Measurements from ENCODE around the gene ZNF771. TPM values are rescaled to one million over a fixed set of nuclear protein-coding genes. Genes with fewer than 3 reads are reported as not detected.

Gene ZNF771
- total and polyA plus RNA-seq, 2 donors from 2014 or later = 7.8 to 14.8 TPM

- no peak within 1 kb of the TSS for H3K4me3 ChIP-seq (ENCODE audit: low read length in 3 of 3)
- H3K27me3 ChIP-seq (ENCODE audit: control insufficient read depth, insufficient read depth, low read length) = no peaks in the 10 kb centered on the region
- no peak within 1 kb of the TSS for H3K9ac ChIP-seq (ENCODE audit: low read length in 3 of 3)
- no peaks in the 10 kb centered on the region for H3K36me3 ChIP-seq (ENCODE audit: control insufficient read depth in 2 of 3, insufficient read depth in 3 of 3, low read length in 3 of 3)
- H3K27ac ChIP-seq (ENCODE audit: low read depth in 2 of 2, low read length in 2 of 2) = no peak within 1 kb of the TSS
- intact Hi-C loops (cut with DNase I) = no loop called here
- TF ChIP-seq CTCF (IDR thresholded peaks at IDR 0.05; ENCODE audit: borderline replicate concordance, extremely low read depth, insufficient read depth) = no peak
- H3K4me1 ChIP-seq (ENCODE audit: control insufficient read depth in 2 of 3, insufficient read depth in 2 of 3, low read depth in 1 of 3, low read length in 3 of 3) = peaks cover 0 to 8% (median 0%) of the 10 kb centered on the region in 3 donors
- FAIRE-seq (no peak), DNase-seq (no peak)
- no peaks in the 10 kb centered on the region for H3K9me3 ChIP-seq (ENCODE audit: control insufficient read depth in 2 of 3, insufficient read depth in 1 of 3, low read length in 3 of 3)
Measured at GRCh38 chr16:30382111-30382881, 25.1 kb upstream of the ZNF771 start, which contains the start of gene SEPTIN1. SEPTIN1 (minus strand) TSS chr16:30382561; CDS start chr16:30382542, 19 bp downstream.

GRCh38 chr16:30383521-30383920, 23.9 kb upstream of the ZNF771 start:
- intact Hi-C loops (cut with DNase I) = no loop called here
- no peak for TF ChIP-seq CTCF (IDR thresholded peaks at IDR 0.05; ENCODE audit: borderline replicate concordance, extremely low read depth, insufficient read depth)

GRCh38 chr16:30394592-30395154, 12.7 kb upstream of the ZNF771 start:
- Histone ChIP-seq H3K9me3 (ENCODE audit: control insufficient read depth in 2 of 3, insufficient read depth in 1 of 3, low read length in 3 of 3) (no peaks in the 10 kb centered on the region), H3K27ac (ENCODE audit: low read depth in 2 of 2, low read length in 2 of 2) (peak overlapping the region; percentile 25 to 28), H3K36me3 (ENCODE audit: control insufficient read depth in 2 of 3, insufficient read depth in 3 of 3, low read length in 3 of 3) (peaks cover 0 to 3% (median 0%) of the 10 kb centered on the region in 3 donors), H3K4me1 (ENCODE audit: control insufficient read depth in 2 of 3, insufficient read depth in 2 of 3, low read depth in 1 of 3, low read length in 3 of 3) (peaks cover 0 to 9% (median 6%) of the 10 kb centered on the region in 3 donors), H3K9ac (ENCODE audit: low read length in 3 of 3) (peak overlapping the region in 2 of 3 donors; percentile 40 to 73), H3K4me3 (ENCODE audit: low read length in 3 of 3) (peak overlapping the region; percentile 50 to 76 (median 52)), H3K27me3 (ENCODE audit: control insufficient read depth, insufficient read depth, low read length) (no peaks in the 10 kb centered on the region)
- no peak for TF ChIP-seq CTCF (IDR thresholded peaks at IDR 0.05; ENCODE audit: borderline replicate concordance, extremely low read depth, insufficient read depth)
- FAIRE-seq = no peak
- intact Hi-C loops (cut with DNase I) = no loop called here
- DNase-seq = peak in 1 of 5 donors; percentile 63

More at GRCh38 chr16:30383521-30383920, 23.9 kb upstream of the ZNF771 start:
- H3K36me3 ChIP-seq (ENCODE audit: control insufficient read depth in 2 of 3, insufficient read depth in 3 of 3, low read length in 3 of 3) = no peaks in the 10 kb centered on the region
- H3K9me3 ChIP-seq (ENCODE audit: control insufficient read depth in 2 of 3, insufficient read depth in 1 of 3, low read length in 3 of 3) = no peaks in the 10 kb centered on the region
- H3K27ac ChIP-seq (ENCODE audit: low read depth in 2 of 2, low read length in 2 of 2) = no peak overlapping the region
- H3K9ac ChIP-seq (ENCODE audit: low read length in 3 of 3) = no peak overlapping the region
- FAIRE-seq = no peak
- peaks cover 0 to 6% (median 0%) of the 10 kb centered on the region in 3 donors for H3K4me1 ChIP-seq (ENCODE audit: control insufficient read depth in 2 of 3, insufficient read depth in 2 of 3, low read depth in 1 of 3, low read length in 3 of 3)
- no peak for DNase-seq
- H3K27me3 ChIP-seq (ENCODE audit: control insufficient read depth, insufficient read depth, low read length) = no peaks in the 10 kb centered on the region
- H3K4me3 ChIP-seq (ENCODE audit: low read length in 3 of 3) = no peak overlapping the region

Measured in kidney (tissue), 14 donors.